H9 (cell line): ENCODE measurements around the gene TMPRSS5. TPM values are rescaled to one million over a fixed set of nuclear protein-coding genes. Genes with fewer than 3 reads are reported as not detected.

Source experiments
- DNase-seq: peaks from one replicate; pipeline ENCODE4 v3.0.0-alpha.2; 2017
- H2AFZ ChIP-seq: one replicate; pipeline ENCODE4 v1.6.1; 2013; ENCODE audit warnings: mild to moderate bottlenecking, low read length, control low read depth, moderate library complexity
- H2AK5ac ChIP-seq: 2 replicates; pipeline ENCODE4 v1.6.1; 2013; ENCODE audit warnings: low read length, control low read depth, mixed read lengths; ENCODE audit not compliant: insufficient read length
- H2BK120ac ChIP-seq: one replicate; pipeline ENCODE4 v1.6.1; 2013; ENCODE audit warnings: low read depth, mild to moderate bottlenecking, low read length, control low read depth, inconsistent platforms; ENCODE audit not compliant: poor library complexity, severe bottlenecking
- H2BK12ac ChIP-seq: 2 replicates; pipeline ENCODE4 v1.6.1; 2013; ENCODE audit warnings: low read length, control low read depth, mixed read lengths, low read depth; ENCODE audit not compliant: insufficient read length
- H2BK15ac ChIP-seq: 2 replicates; pipeline ENCODE4 v1.6.1; 2013; ENCODE audit warnings: low read depth, low read length, control low read depth
- H2BK20ac ChIP-seq: one replicate; pipeline ENCODE4 v1.6.1; 2013; ENCODE audit warnings: low read depth, mild to moderate bottlenecking, low read length, control low read depth, inconsistent platforms; ENCODE audit not compliant: poor library complexity, severe bottlenecking
- H2BK5ac ChIP-seq: 2 replicates; pipeline ENCODE4 v1.6.1; 2013; ENCODE audit warnings: low read length, control low read depth, mixed read lengths; ENCODE audit not compliant: insufficient read length
- H3K14ac ChIP-seq: 2 replicates; pipeline ENCODE4 v1.6.1; 2013; ENCODE audit warnings: low read length, control low read depth; ENCODE audit not compliant: insufficient read depth
- H3K18ac ChIP-seq: 2 replicates; pipeline ENCODE4 v1.6.1; 2013; ENCODE audit warnings: low read depth, mild to moderate bottlenecking, mixed read lengths, low read length, control low read depth; ENCODE audit not compliant: insufficient read length
- H3K23ac ChIP-seq: 2 replicates; pipeline ENCODE4 v1.6.1; 2013; ENCODE audit warnings: low read length, control low read depth, mixed read lengths, low read depth; ENCODE audit not compliant: insufficient read length
- H3K23me2 ChIP-seq: 2 replicates; pipeline ENCODE4 v1.6.1; 2013; ENCODE audit warnings: low read depth, mild to moderate bottlenecking, mixed read lengths, low read length, control low read depth; ENCODE audit not compliant: insufficient read length, poor library complexity, severe bottlenecking
- H3K27ac ChIP-seq: 2 replicates; pipeline ENCODE4 v1.5.1; 2013; ENCODE audit warnings: low read length, control low read depth, mixed read lengths, low read depth; ENCODE audit not compliant: insufficient read length
- H3K27me3 ChIP-seq: 2 replicates; pipeline ENCODE4 v1.6.1; 2013; ENCODE audit warnings: low read length, control low read depth, inconsistent platforms; ENCODE audit not compliant: insufficient read depth
- H3K4ac ChIP-seq: 2 replicates; pipeline ENCODE4 v1.6.1; 2013; ENCODE audit warnings: low read depth, mild to moderate bottlenecking, control low read depth, inconsistent platforms, low read length, moderate library complexity
- H3K4me1 ChIP-seq: 2 replicates; pipeline ENCODE4 v1.6.1; 2013; ENCODE audit warnings: low read length, control low read depth, inconsistent platforms; ENCODE audit not compliant: insufficient read depth
- H3K4me2 ChIP-seq: 2 replicates; pipeline ENCODE4 v1.6.1; 2013; ENCODE audit warnings: low read length, control low read depth, mixed read lengths; ENCODE audit not compliant: insufficient read length, insufficient read depth
- H3K56ac ChIP-seq: 2 replicates; pipeline ENCODE4 v1.6.1; 2013; ENCODE audit warnings: low read depth, mild to moderate bottlenecking, mixed read lengths, low read length, control low read depth; ENCODE audit not compliant: insufficient read length
- H3K79me1 ChIP-seq: 2 replicates; pipeline ENCODE4 v1.6.1; 2013; ENCODE audit warnings: low read depth, mild to moderate bottlenecking, moderate library complexity, low read length, control low read depth, inconsistent platforms; ENCODE audit not compliant: insufficient read depth, poor library complexity, severe bottlenecking
- H3K79me2 ChIP-seq: 2 replicates; pipeline ENCODE4 v1.6.1; 2013; ENCODE audit warnings: low read length, control low read depth, inconsistent platforms; ENCODE audit not compliant: insufficient read depth
- H3K9ac ChIP-seq: 2 replicates; pipeline ENCODE4 v1.6.1; 2013; ENCODE audit warnings: low read length, control low read depth, mixed read lengths; ENCODE audit not compliant: insufficient read length; ENCODE audit errors: extremely low read depth
- H3K9me3 ChIP-seq: one replicate; pipeline ENCODE4 v1.6.1; 2013; ENCODE audit warnings: low read depth, low read length, inconsistent platforms; ENCODE audit not compliant: control insufficient read depth
- H3T11ph ChIP-seq: one replicate; pipeline ENCODE4 v1.6.1; 2013; ENCODE audit warnings: mild to moderate bottlenecking, low read length, control low read depth, inconsistent platforms
- H4K20me1 ChIP-seq: one replicate; pipeline ENCODE4 v1.6.1; 2013; ENCODE audit not compliant: control insufficient read depth, insufficient read length, insufficient read depth
- H4K5ac ChIP-seq: 2 replicates; pipeline ENCODE4 v1.6.1; 2013; ENCODE audit warnings: low read depth, mild to moderate bottlenecking, mixed read lengths, low read length, control low read depth; ENCODE audit not compliant: insufficient read length
- H4K8ac ChIP-seq: replicated peaks from 2 replicates; pipeline ENCODE4 v1.6.1; 2013; ENCODE audit warnings: low read length, control low read depth, mixed read lengths, low read depth; ENCODE audit not compliant: insufficient read length
- H4K91ac ChIP-seq: 2 replicates; pipeline ENCODE4 v1.6.1; 2013; ENCODE audit warnings: low read depth, mild to moderate bottlenecking, moderate library complexity, mixed read lengths, low read length, control low read depth; ENCODE audit not compliant: insufficient read length
- H3K27ac Mint-ChIP-seq, 3 experiments: 2 replicates in 2 of 3; 3 replicates in 1 of 3; pipeline ENCODE4 v1.8.0; 2020 to 2021; ENCODE audit warnings: mixed read lengths in 3 of 3, mild to moderate bottlenecking in 1 of 3, moderate library complexity in 1 of 3
- H3K27me3 Mint-ChIP-seq: 2 replicates; pipeline ENCODE4 v1.8.0; 2021; ENCODE audit warnings: low read depth, mild to moderate bottlenecking, moderate library complexity, mixed read lengths
- H3K36me3 Mint-ChIP-seq, 3 experiments: 2 replicates in 2 of 3; 3 replicates in 1 of 3; pipeline ENCODE4 v1.8.0; 2020 to 2021; ENCODE audit warnings: low read depth in 3 of 3, mixed read lengths in 3 of 3; ENCODE audit not compliant: insufficient read depth in 1 of 3
- H3K4me1 Mint-ChIP-seq, 2 experiments: 2 replicates each; pipeline ENCODE4 v1.8.0; 2020; ENCODE audit warnings: mixed read lengths in 2 of 2
- H3K4me3 Mint-ChIP-seq, 2 experiments: 2 replicates in 1 of 2; 3 replicates in 1 of 2; pipeline ENCODE4 v1.8.0; 2020 to 2021; ENCODE audit warnings: mild to moderate bottlenecking in 2 of 2, mixed read lengths in 2 of 2, moderate library complexity in 1 of 2
- H3K9me3 Mint-ChIP-seq, 2 experiments: 2 replicates in 1 of 2; 3 replicates in 1 of 2; pipeline ENCODE4 v1.8.0; 2020; ENCODE audit warnings: mild to moderate bottlenecking in 2 of 2, mixed read lengths in 2 of 2, moderate library complexity in 1 of 2
- WGBS: extraction: QIAGEN DNeasy Blood & Tissue Kit; methylation state at CpG from one replicate; pipeline ENCODE4 v1.1.7; 2013; ENCODE audit warnings: missing lambda C conversion rate, low lambda C conversion rate, mixed read lengths; ENCODE audit not compliant: insufficient read length; ENCODE audit errors: extremely low coverage; 5-methylcytosine and 5-hydroxymethylcytosine counted together
- total RNA-seq: library from RNA; stranded (reverse); gene quantifications from 2 replicates; pipeline ENCODE4 v1.2.1, GENCODE V29; 2021
- TF ChIP-seq, protein P1 (sequence below): fragments of 200-600 bp; sonication (generic); conservative IDR thresholded peaks from 3 replicates; pipeline ENCODE4 v1.8.0; 2021; ENCODE audit warnings: antibody characterized with exemption, mild to moderate bottlenecking

Gene TMPRSS5
- total RNA-seq, 1 experiment from 2014 or later: 0.37 TPM

DNA sequence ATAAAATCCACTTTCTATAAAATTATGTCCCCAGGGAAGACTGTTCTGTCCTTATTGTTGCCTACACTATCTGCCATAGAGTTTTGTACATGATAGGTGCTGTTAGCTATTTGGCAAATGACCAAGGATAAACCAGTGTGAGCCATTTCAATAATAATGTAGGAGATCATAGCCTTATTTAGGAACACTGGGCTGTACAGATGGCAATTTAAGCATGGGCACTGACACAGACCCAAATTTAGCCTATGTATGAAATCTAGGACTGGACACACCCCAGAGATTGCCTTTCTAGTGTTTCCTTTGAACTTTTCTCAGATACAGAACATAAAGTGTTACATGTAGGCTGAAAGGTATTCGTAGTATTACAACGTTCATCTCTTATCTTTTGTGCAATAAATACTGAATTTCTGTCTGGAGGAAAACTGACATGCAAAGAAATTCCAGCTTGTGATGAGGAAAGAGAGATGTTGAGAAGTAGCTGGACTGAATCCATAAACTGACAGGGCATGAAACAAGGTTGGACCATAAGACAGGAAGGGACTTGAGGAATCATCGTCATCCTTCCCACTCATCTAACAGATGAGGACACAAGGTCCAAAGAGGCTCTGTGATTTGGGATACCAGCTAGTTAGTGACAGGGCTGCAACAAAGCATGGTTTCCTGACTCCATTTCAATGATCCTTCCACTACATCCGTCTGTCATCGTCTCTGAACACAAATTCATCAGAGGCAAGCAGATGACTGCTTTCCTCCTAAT lies 60.3 kb downstream of the TMPRSS5 start:
- WGBS: no CpG with 5 or more reads among the region's 5 CpGs
- H3K27me3 Mint-ChIP-seq: peaks cover 24% of the 10 kb centered on the region

More for the DNA sequence above, 60.3 kb downstream of the TMPRSS5 start:
- Histone ChIP-seq H3K79me1 (no peaks in the 10 kb centered on the region), H3K27ac (no peak overlapping the region), H2BK120ac (no peak overlapping the region), H3K18ac (no peak overlapping the region), H3K23ac (no peak overlapping the region), H3K9me3 (peaks cover 11% of the 10 kb centered on the region), H4K8ac (no peak overlapping the region), H3K4ac (no peak overlapping the region), H3K4me2 (no peak overlapping the region), H3T11ph (no peak overlapping the region), H2AK5ac (no peak overlapping the region), H3K9ac (no peak overlapping the region), H4K91ac (no peak overlapping the region), H2BK20ac (no peak overlapping the region), H3K79me2 (no peaks in the 10 kb centered on the region), H4K5ac (no peak overlapping the region), H3K4me1 (no peaks in the 10 kb centered on the region), H2BK15ac (no peak overlapping the region), H3K14ac (no peak overlapping the region), H4K20me1 (no peaks in the 10 kb centered on the region), H2BK12ac (no peak overlapping the region), H3K56ac (no peak overlapping the region), H3K27me3 (no peaks in the 10 kb centered on the region), H3K23me2 (no peaks in the 10 kb centered on the region), H2AFZ (no peak overlapping the region), H2BK5ac (no peak overlapping the region)
- TF ChIP-seq, protein P1, sequence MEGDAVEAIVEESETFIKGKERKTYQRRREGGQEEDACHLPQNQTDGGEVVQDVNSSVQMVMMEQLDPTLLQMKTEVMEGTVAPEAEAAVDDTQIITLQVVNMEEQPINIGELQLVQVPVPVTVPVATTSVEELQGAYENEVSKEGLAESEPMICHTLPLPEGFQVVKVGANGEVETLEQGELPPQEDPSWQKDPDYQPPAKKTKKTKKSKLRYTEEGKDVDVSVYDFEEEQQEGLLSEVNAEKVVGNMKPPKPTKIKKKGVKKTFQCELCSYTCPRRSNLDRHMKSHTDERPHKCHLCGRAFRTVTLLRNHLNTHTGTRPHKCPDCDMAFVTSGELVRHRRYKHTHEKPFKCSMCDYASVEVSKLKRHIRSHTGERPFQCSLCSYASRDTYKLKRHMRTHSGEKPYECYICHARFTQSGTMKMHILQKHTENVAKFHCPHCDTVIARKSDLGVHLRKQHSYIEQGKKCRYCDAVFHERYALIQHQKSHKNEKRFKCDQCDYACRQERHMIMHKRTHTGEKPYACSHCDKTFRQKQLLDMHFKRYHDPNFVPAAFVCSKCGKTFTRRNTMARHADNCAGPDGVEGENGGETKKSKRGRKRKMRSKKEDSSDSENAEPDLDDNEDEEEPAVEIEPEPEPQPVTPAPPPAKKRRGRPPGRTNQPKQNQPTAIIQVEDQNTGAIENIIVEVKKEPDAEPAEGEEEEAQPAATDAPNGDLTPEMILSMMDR: no peak
- Mint-ChIP-seq H3K27ac (no peak overlapping the region), H3K9me3 (peaks cover 13 to 18% of the 10 kb centered on the region in 2 experiments), H3K4me1 (no peaks in the 10 kb centered on the region), H3K4me3 (no peak overlapping the region), H3K36me3 (peaks cover 3 to 7% (median 7%) of the 10 kb centered on the region in 3 experiments; a peak in 6 of 7 replicates)
- DNase-seq: no peak
